Measurements from ENCODE around the gene KANSL1L. TPM values are rescaled to one million over a fixed set of nuclear protein-coding genes. Genes with fewer than 3 reads are reported as not detected.
A peak's percentile ranks its signal among the peaks of the same experiment; 100 is the strongest.

Gene KANSL1L
- total and polyA plus RNA-seq, 2 donors (not counting 1 experiment from before 2014, with no cell fraction given): 7.3 to 26.1 TPM

- Histone ChIP-seq H3K4me2 (ENCODE audit: extremely low read depth, insufficient read depth, low read length) (no peak overlapping the region), H4K20me1 (ENCODE audit: control insufficient read depth, extremely low read depth, insufficient read depth, low read length) (no peaks in the 10 kb centered on the region), H3K9ac (ENCODE audit: insufficient read depth, low read length) (no peak overlapping the region), H2AFZ (ENCODE audit: low read length) (no peak overlapping the region), H3K4me1 (ENCODE audit: control insufficient read depth, extremely low read depth, insufficient read depth, low read length) (peaks cover under 1% of the 10 kb centered on the region), H3K4me3 (replicated peaks in 1 of 4; ENCODE audit: control extremely low read depth in 1 of 4, insufficient read depth in 1 of 4, low read depth in 3 of 4, low read length in 4 of 4) (no peak overlapping the region), H3K79me2 (ENCODE audit: control insufficient read depth, insufficient read depth, low read length) (no peaks in the 10 kb centered on the region), H3K9me3 (ENCODE audit: control insufficient read depth, insufficient read depth, low read depth, low read length) (no peaks in the 10 kb centered on the region), H3K36me3 (ENCODE audit: control insufficient read depth, insufficient read depth, low read length) (no peaks in the 10 kb centered on the region), H3K27me3 (ENCODE audit: control insufficient read depth, insufficient read depth, low read length) (no peaks in the 10 kb centered on the region), H3K27ac (ENCODE audit: insufficient read depth, low read length) (no peak overlapping the region)
- DNase-seq (ENCODE audit: low read depth in 2 of 2): no peak
- TF ChIP-seq EZH2 (IDR thresholded peaks at IDR 0.05; ENCODE audit: low read length, missing control alignments): no peak
- TF ChIP-seq CTCF (conservative IDR thresholded peaks at IDR 0.05 in 1 of 2, IDR thresholded peaks at IDR 0.05 in 1 of 2; ENCODE audit: low read depth in 1 of 2, low read length in 2 of 2): no peak
Observed at GRCh38 chr2:210203147-210203546, 31.9 kb upstream of the KANSL1L start.

GRCh38 chr2:210199854-210200253, 28.6 kb upstream of the KANSL1L start:
- Histone ChIP-seq H2AFZ (ENCODE audit: low read length) (no peak overlapping the region), H3K4me1 (ENCODE audit: control insufficient read depth, extremely low read depth, insufficient read depth, low read length) (peaks cover 2% of the 10 kb centered on the region), H3K9me3 (ENCODE audit: control insufficient read depth, insufficient read depth, low read depth, low read length) (no peaks in the 10 kb centered on the region), H3K27me3 (ENCODE audit: control insufficient read depth, insufficient read depth, low read length) (no peaks in the 10 kb centered on the region), H3K4me2 (ENCODE audit: extremely low read depth, insufficient read depth, low read length) (no peak overlapping the region), H3K27ac (ENCODE audit: insufficient read depth, low read length) (no peak overlapping the region), H3K79me2 (ENCODE audit: control insufficient read depth, insufficient read depth, low read length) (no peaks in the 10 kb centered on the region), H3K36me3 (ENCODE audit: control insufficient read depth, insufficient read depth, low read length) (no peaks in the 10 kb centered on the region), H3K9ac (ENCODE audit: insufficient read depth, low read length) (no peak overlapping the region), H3K4me3 (replicated peaks in 1 of 4; ENCODE audit: control extremely low read depth in 1 of 4, insufficient read depth in 1 of 4, low read depth in 3 of 4, low read length in 4 of 4) (no peak overlapping the region), H4K20me1 (ENCODE audit: control insufficient read depth, extremely low read depth, insufficient read depth, low read length) (no peaks in the 10 kb centered on the region)
- TF ChIP-seq EZH2 (IDR thresholded peaks at IDR 0.05; ENCODE audit: low read length, missing control alignments) (no peak), CTCF (conservative IDR thresholded peaks at IDR 0.05 in 1 of 2, IDR thresholded peaks at IDR 0.05 in 1 of 2; ENCODE audit: low read depth in 1 of 2, low read length in 2 of 2) (no peak)
- no peak for DNase-seq (ENCODE audit: low read depth in 2 of 2)

GRCh38 chr2:210199186-210199765, 28.1 kb upstream of the KANSL1L start:
- H3K4me2 ChIP-seq (ENCODE audit: extremely low read depth, insufficient read depth, low read length): no peak overlapping the region
- H3K27me3 ChIP-seq (ENCODE audit: control insufficient read depth, insufficient read depth, low read length): no peaks in the 10 kb centered on the region
- H3K9me3 ChIP-seq (ENCODE audit: control insufficient read depth, insufficient read depth, low read depth, low read length): no peaks in the 10 kb centered on the region
- no peak overlapping the region for H3K27ac ChIP-seq (ENCODE audit: insufficient read depth, low read length)
- H3K79me2 ChIP-seq (ENCODE audit: control insufficient read depth, insufficient read depth, low read length): no peaks in the 10 kb centered on the region
- H3K9ac ChIP-seq (ENCODE audit: insufficient read depth, low read length): no peak overlapping the region
- TF ChIP-seq CTCF (conservative IDR thresholded peaks at IDR 0.05 in 1 of 2, IDR thresholded peaks at IDR 0.05 in 1 of 2; ENCODE audit: low read depth in 1 of 2, low read length in 2 of 2) (peak; percentile 34 to 64), EZH2 (IDR thresholded peaks at IDR 0.05; ENCODE audit: low read length, missing control alignments) (no peak)
- H2AFZ ChIP-seq (ENCODE audit: low read length): no peak overlapping the region
- peak; percentile 16 to 53 for DNase-seq (ENCODE audit: low read depth in 2 of 2)
- H3K4me3 ChIP-seq (replicated peaks in 1 of 4; ENCODE audit: control extremely low read depth in 1 of 4, insufficient read depth in 1 of 4, low read depth in 3 of 4, low read length in 4 of 4): no peak overlapping the region
- peaks cover 2% of the 10 kb centered on the region for H3K4me1 ChIP-seq (ENCODE audit: control insufficient read depth, extremely low read depth, insufficient read depth, low read length)
- no peaks in the 10 kb centered on the region for H4K20me1 ChIP-seq (ENCODE audit: control insufficient read depth, extremely low read depth, insufficient read depth, low read length)
- no peaks in the 10 kb centered on the region for H3K36me3 ChIP-seq (ENCODE audit: control insufficient read depth, insufficient read depth, low read length)

Measured in fibroblast of lung (primary cell).